OCI-LY1 (cell line): ENCODE data around the gene CBLL1.

Source experiments
- CTCF ChIP-seq: fragments of 200-600 bp; sonication (generic), shearing (Covaris generic); IDR thresholded peaks from 2 replicates; pipeline ENCODE4 v1.5.1; 2017; ENCODE audit warnings: mild to moderate bottlenecking, antibody characterized with exemption, low read length, moderate library complexity, mixed read lengths
- EZH2 ChIP-seq: fragments of 200-600 bp; sonication (generic), shearing (Covaris generic); IDR thresholded peaks from 2 replicates; pipeline ENCODE4 v1.8.0; 2017; ENCODE audit warnings: borderline replicate concordance, mixed run types, mild to moderate bottlenecking, antibody characterized with exemption, low read length, moderate library complexity, mixed read lengths

GRCh38 chr7:107697321-107698049 lies 46.5 kb upstream of the CBLL1 start:
- TF ChIP-seq CTCF (no peak), EZH2 (no peak)
